HepG2 (cell line): ENCODE data around the gene PKMYT1. TPM values are rescaled to one million over a fixed set of nuclear protein-coding genes. Genes with fewer than 3 reads are reported as not detected.

Experiments
- FOXO1 ChIP-seq: sonication (generic); formaldehyde crosslinking; IDR thresholded peaks from 2 replicates; pipeline ENCODE4 v1.4.0; 2020; ENCODE audit warnings: missing genetic modification reagents
- HNF4G ChIP-seq, 2 experiments: sonication (generic) in 1 of 2; formaldehyde crosslinking in 1 of 2; IDR thresholded peaks; 2 replicates each; pipeline versions ENCODE4 v1.4.0 to v1.6.1; 2011 to 2020; ENCODE audit warnings: borderline replicate concordance in 2 of 2, low read depth in 2 of 2, mild to moderate bottlenecking in 2 of 2, low read length in 1 of 2, missing genetic modification reagents in 1 of 2, moderate library complexity in 1 of 2
- KDM1A ChIP-seq: IDR thresholded peaks from 2 replicates; pipeline ENCODE4 v1.6.1; 2016; ENCODE audit warnings: missing compliant biosample characterization
- KLF12 ChIP-seq: sonication (generic); formaldehyde crosslinking; IDR thresholded peaks from 2 replicates; pipeline ENCODE4 v1.4.0; 2020; ENCODE audit warnings: missing genetic modification reagents, borderline replicate concordance
- KLF6 ChIP-seq: IDR thresholded peaks from 2 replicates; pipeline ENCODE4 v1.8.0; 2016; ENCODE audit warnings: missing biosample characterization, missing genetic modification reagents
- KMT2A ChIP-seq: sonication (generic); formaldehyde crosslinking; IDR thresholded peaks from 2 replicates; pipeline ENCODE4 v1.4.0; 2020; ENCODE audit warnings: missing genetic modification reagents
- NKX3-1 ChIP-seq: sonication (generic); formaldehyde crosslinking; IDR thresholded peaks from 2 replicates; pipeline ENCODE4 v1.5.0; 2020; ENCODE audit warnings: missing genetic modification reagents
- SIN3A ChIP-seq: IDR thresholded peaks from 2 replicates; pipeline ENCODE4 v1.6.1; 2011; ENCODE audit warnings: low read depth, mild to moderate bottlenecking, control low read depth, low read length, borderline replicate concordance
- TCF7L2 ChIP-seq: IDR thresholded peaks from 2 replicates; pipeline ENCODE4 v1.6.1; 2011; ENCODE audit warnings: mild to moderate bottlenecking, low read depth, low read length, moderate library complexity
- ZNF460 ChIP-seq: sonication (generic); formaldehyde crosslinking; IDR thresholded peaks from 2 replicates; pipeline ENCODE4 v1.5.1; 2020; ENCODE audit warnings: missing genetic modification reagents, mild to moderate bottlenecking, borderline replicate concordance
- ZNF746 ChIP-seq: sonication (generic); formaldehyde crosslinking; IDR thresholded peaks from 2 replicates; pipeline ENCODE4 v1.8.0; 2022; ENCODE audit warnings: mild to moderate bottlenecking, missing genetic modification reagents
- polyA plus RNA-seq, 8 experiments: library from polyadenylated mRNA; depleted of rRNA in 3 of 8; stranded (reverse) in 7 of 8; unstranded in 1 of 8; fragments of >200 nt; fragmentation: Illumina TruSeq in 4 of 8; extraction: Trizol in 4 of 8; gene quantifications; 2 replicates each; pipeline versions ENCODE4 v1.2.1 to v1.2.3, GENCODE V29; 2011 to 2016; ENCODE audit warnings: low read depth in 4 of 8, missing spikeins in 1 of 8, mixed read lengths in 1 of 8; ENCODE audit not compliant: insufficient read depth in 1 of 8
- total RNA-seq, 5 experiments: library from RNA; depleted of rRNA; stranded (reverse); fragments of >200 nt; fragmentation: Illumina TruSeq; extraction: Trizol; gene quantifications; 2 replicates each; pipeline ENCODE4 v1.2.3, GENCODE V29; 2016; ENCODE audit warnings: low read depth in 1 of 5
- TF ChIP-seq, protein P1 (sequence below), 2 experiments: sonication (generic) in 1 of 2; formaldehyde crosslinking in 1 of 2; IDR thresholded peaks; 2 replicates each; pipeline versions ENCODE4 v1.4.0 to v1.6.1; 2018 to 2020; ENCODE audit warnings: missing genetic modification reagents in 2 of 2, borderline replicate concordance in 1 of 2, low read depth in 1 of 2, mild to moderate bottlenecking in 1 of 2, missing biosample characterization in 1 of 2
- TF ChIP-seq, protein P2 (sequence below): sonication (generic); formaldehyde crosslinking; IDR thresholded peaks from 2 replicates; pipeline ENCODE4 v1.4.0; 2020; ENCODE audit warnings: missing genetic modification reagents, borderline replicate concordance
- TF ChIP-seq, protein P3 (sequence below): sonication (generic); formaldehyde crosslinking; IDR thresholded peaks from 2 replicates; pipeline ENCODE4 v1.4.0; 2020; ENCODE audit warnings: missing genetic modification reagents
- TF ChIP-seq, protein P4 (sequence below): sonication (generic); formaldehyde crosslinking; IDR thresholded peaks from 2 replicates; pipeline ENCODE4 v1.4.0; 2020; ENCODE audit warnings: missing genetic modification reagents, mild to moderate bottlenecking, borderline replicate concordance
- TF ChIP-seq, protein P5 (sequence below): sonication (generic); formaldehyde crosslinking; IDR thresholded peaks from 2 replicates; pipeline ENCODE4 v1.4.0; 2020; ENCODE audit warnings: missing genetic modification reagents

The PKMYT1 gene
- total and polyA plus RNA-seq, 2 of the 13 experiments (the other 11 are each of a cell fraction or from before 2014, with no cell fraction given): 7.0 to 27.8 TPM

DNA sequence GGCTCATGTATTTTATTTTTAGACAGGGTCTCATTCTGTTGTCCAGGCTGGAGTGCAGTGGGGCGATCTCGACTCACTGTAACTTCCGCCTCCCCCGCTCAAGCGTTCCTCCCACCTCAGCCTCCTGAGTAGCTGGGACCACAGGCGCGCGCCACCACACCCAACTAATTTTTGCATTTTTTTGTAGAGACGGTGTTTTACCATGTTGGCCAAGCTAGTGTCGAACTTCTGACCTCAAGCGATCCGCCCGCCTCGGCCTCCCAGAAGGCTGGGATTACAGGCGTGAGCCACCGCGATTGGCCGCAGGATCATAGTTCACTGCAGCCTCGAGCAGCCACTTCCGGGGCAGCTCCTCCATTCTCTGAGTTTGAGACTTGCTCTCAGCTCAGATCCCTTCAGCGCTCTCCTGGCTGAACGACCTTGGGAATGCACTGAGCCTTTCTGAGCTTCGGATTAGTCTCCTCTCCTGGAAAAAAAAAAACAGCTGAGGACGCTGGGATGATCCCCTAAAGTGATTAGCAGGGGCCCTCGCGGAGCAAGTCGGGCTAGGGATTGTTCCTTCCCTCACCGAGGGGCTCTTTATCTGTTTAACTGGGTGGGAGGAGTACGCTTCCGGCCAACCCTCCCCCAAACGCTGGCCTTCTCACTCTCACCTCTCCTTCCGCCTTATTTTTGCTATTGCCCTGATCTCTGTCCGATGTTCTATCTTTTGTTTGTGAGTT, 1.1 kb upstream of the PKMYT1 start (continued):
- TF ChIP-seq, protein P1, sequence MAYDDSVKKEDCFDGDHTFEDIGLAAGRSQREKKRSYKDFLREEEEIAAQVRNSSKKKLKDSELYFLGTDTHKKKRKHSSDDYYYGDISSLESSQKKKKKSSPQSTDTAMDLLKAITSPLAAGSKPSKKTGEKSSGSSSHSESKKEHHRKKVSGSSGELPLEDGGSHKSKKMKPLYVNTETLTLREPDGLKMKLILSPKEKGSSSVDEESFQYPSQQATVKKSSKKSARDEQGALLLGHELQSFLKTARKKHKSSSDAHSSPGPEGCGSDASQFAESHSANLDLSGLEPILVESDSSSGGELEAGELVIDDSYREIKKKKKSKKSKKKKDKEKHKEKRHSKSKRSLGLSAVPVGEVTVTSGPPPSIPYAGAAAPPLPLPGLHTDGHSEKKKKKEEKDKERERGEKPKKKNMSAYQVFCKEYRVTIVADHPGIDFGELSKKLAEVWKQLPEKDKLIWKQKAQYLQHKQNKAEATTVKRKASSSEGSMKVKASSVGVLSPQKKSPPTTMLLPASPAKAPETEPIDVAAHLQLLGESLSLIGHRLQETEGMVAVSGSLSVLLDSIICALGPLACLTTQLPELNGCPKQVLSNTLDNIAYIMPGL (CRISPR knock-in tag; IDR thresholded peaks at IDR 0.05; ENCODE audit: borderline replicate concordance in 1 of 2, low read depth in 1 of 2): 0 out of 4 replicates have a peak, but pooled peaks of 1 of the 2 experiments have one; percentile 20
- TF ChIP-seq KLF12 (CRISPR knock-in tag) (no peak), TCF7L2 (no peak), ZNF746 (peak; percentile 26; the same call in 1 of the 2 replicates), KLF6 (CRISPR knock-in tag) (peak; percentile 43; the same call in 1 of the 2 replicates), KMT2A (peak; percentile 34; the same call in 1 of the 2 replicates), FOXO1 (CRISPR knock-in tag) (0 out of 2 replicates have a peak, but pooled peaks have one; percentile 6), KDM1A (CRISPR knock-in tag) (peak; percentile 72; the same call in 1 of the 2 replicates), SIN3A (0 out of 2 replicates have a peak, but pooled peaks have one; percentile 21), ZNF460 (peak; percentile 99), HNF4G (IDR thresholded peaks at IDR 0.05; ENCODE audit: borderline replicate concordance, low read depth, low read length) (peak; percentile 21; the same call in 1 of the 2 replicates), HNF4G (CRISPR knock-in tag; IDR thresholded peaks at IDR 0.05; ENCODE audit: borderline replicate concordance, low read depth) (peak; percentile 22; the same call in 1 of the 2 replicates), NKX3-1 (CRISPR knock-in tag) (no peak)
- TF ChIP-seq, protein P2, sequence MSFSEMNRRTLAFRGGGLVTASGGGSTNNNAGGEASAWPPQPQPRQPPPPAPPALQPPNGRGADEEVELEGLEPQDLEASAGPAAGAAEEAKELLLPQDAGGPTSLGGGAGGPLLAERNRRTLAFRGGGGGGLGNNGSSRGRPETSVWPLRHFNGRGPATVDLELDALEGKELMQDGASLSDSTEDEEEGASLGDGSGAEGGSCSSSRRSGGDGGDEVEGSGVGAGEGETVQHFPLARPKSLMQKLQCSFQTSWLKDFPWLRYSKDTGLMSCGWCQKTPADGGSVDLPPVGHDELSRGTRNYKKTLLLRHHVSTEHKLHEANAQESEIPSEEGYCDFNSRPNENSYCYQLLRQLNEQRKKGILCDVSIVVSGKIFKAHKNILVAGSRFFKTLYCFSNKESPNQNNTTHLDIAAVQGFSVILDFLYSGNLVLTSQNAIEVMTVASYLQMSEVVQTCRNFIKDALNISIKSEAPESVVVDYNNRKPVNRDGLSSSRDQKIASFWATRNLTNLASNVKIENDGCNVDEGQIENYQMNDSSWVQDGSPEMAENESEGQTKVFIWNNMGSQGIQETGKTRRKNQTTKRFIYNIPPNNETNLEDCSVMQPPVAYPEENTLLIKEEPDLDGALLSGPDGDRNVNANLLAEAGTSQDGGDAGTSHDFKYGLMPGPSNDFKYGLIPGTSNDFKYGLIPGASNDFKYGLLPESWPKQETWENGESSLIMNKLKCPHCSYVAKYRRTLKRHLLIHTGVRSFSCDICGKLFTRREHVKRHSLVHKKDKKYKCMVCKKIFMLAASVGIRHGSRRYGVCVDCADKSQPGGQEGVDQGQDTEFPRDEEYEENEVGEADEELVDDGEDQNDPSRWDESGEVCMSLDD (CRISPR knock-in tag): no peak
- TF ChIP-seq, protein P3, sequence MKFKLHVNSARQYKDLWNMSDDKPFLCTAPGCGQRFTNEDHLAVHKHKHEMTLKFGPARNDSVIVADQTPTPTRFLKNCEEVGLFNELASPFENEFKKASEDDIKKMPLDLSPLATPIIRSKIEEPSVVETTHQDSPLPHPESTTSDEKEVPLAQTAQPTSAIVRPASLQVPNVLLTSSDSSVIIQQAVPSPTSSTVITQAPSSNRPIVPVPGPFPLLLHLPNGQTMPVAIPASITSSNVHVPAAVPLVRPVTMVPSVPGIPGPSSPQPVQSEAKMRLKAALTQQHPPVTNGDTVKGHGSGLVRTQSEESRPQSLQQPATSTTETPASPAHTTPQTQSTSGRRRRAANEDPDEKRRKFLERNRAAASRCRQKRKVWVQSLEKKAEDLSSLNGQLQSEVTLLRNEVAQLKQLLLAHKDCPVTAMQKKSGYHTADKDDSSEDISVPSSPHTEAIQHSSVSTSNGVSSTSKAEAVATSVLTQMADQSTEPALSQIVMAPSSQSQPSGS (CRISPR knock-in tag): peak; percentile 45; the same call in 1 of the 2 replicates
- TF ChIP-seq, protein P4, sequence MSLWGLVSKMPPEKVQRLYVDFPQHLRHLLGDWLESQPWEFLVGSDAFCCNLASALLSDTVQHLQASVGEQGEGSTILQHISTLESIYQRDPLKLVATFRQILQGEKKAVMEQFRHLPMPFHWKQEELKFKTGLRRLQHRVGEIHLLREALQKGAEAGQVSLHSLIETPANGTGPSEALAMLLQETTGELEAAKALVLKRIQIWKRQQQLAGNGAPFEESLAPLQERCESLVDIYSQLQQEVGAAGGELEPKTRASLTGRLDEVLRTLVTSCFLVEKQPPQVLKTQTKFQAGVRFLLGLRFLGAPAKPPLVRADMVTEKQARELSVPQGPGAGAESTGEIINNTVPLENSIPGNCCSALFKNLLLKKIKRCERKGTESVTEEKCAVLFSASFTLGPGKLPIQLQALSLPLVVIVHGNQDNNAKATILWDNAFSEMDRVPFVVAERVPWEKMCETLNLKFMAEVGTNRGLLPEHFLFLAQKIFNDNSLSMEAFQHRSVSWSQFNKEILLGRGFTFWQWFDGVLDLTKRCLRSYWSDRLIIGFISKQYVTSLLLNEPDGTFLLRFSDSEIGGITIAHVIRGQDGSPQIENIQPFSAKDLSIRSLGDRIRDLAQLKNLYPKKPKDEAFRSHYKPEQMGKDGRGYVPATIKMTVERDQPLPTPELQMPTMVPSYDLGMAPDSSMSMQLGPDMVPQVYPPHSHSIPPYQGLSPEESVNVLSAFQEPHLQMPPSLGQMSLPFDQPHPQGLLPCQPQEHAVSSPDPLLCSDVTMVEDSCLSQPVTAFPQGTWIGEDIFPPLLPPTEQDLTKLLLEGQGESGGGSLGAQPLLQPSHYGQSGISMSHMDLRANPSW (CRISPR knock-in tag): peak; percentile 80; the same call in 1 of the 2 replicates
- TF ChIP-seq, protein P5, sequence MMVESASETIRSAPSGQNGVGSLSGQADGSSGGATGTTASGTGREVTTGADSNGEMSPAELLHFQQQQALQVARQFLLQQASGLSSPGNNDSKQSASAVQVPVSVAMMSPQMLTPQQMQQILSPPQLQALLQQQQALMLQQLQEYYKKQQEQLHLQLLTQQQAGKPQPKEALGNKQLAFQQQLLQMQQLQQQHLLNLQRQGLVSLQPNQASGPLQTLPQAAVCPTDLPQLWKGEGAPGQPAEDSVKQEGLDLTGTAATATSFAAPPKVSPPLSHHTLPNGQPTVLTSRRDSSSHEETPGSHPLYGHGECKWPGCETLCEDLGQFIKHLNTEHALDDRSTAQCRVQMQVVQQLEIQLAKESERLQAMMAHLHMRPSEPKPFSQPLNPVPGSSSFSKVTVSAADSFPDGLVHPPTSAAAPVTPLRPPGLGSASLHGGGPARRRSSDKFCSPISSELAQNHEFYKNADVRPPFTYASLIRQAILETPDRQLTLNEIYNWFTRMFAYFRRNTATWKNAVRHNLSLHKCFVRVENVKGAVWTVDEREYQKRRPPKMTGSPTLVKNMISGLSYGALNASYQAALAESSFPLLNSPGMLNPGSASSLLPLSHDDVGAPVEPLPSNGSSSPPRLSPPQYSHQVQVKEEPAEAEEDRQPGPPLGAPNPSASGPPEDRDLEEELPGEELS (CRISPR knock-in tag): 0 out of 2 replicates have a peak, but pooled peaks have one; percentile 15
